Thyroid gland (tissue), 4 donors: ENCODE measurements around the gene TSHZ2. TPM values are rescaled to one million over a fixed set of nuclear protein-coding genes. Genes with fewer than 3 reads are reported as not detected.

Experiments
- DNase-seq, 2 donors: peaks; one replicate each; pipeline ENCODE4 v3.0.0-alpha.2; 2019
- H3K27ac ChIP-seq, 3 donors: fragments of 200-600 bp; sonication (generic); 1 replicate in 2 of 3; 2 replicates in 1 of 3; pipeline ENCODE4 v1.5.1; 2016 to 2019; ENCODE audit warnings: mild to moderate bottlenecking in 1 of 3, moderate library complexity in 1 of 3
- H3K27me3 ChIP-seq: fragments of 200-600 bp; sonication (generic); one replicate; pipeline ENCODE4 v1.5.1; 2019
- H3K36me3 ChIP-seq, 2 donors: fragments of 200-600 bp; sonication (generic); one replicate each; pipeline ENCODE4 v1.5.1; 2016 to 2019
- H3K4me1 ChIP-seq, 2 donors: fragments of 200-600 bp; sonication (generic); one replicate each; pipeline ENCODE4 v1.5.1; 2017 to 2019
- H3K4me3 ChIP-seq, 3 donors: fragments of 200-600 bp; sonication (generic); replicated peaks in 1 of 3; 1 replicate in 2 of 3; 2 replicates in 1 of 3; pipeline ENCODE4 v1.5.1; 2016; ENCODE audit warnings: mild to moderate bottlenecking in 1 of 3
- H3K9me3 ChIP-seq: fragments of 200-600 bp; sonication (generic); one replicate; pipeline ENCODE4 v1.5.1; 2017
- CTCF ChIP-seq, 6 experiments: fragments of 200-600 bp in 3 of 6; fragments of 450-650 bp in 3 of 6; sonication (generic) in 3 of 6; IDR thresholded peaks; one replicate each; pipeline ENCODE4 v1.5.1; 2016 to 2019; ENCODE audit warnings: antibody characterized with exemption in 6 of 6, mild to moderate bottlenecking in 2 of 6, inconsistent platforms in 1 of 6, moderate library complexity in 1 of 6
- POLR2A ChIP-seq, 2 donors: fragments of 450-650 bp; IDR thresholded peaks; one replicate each; pipeline ENCODE4 v1.6.1; 2017; ENCODE audit warnings: antibody characterized with exemption in 2 of 2, mild to moderate bottlenecking in 2 of 2, moderate library complexity in 1 of 2
- WGBS, 2 donors: methylation state at CpG; one replicate each; pipeline ENCODE4 v1.1.5; 2017; 5-methylcytosine and 5-hydroxymethylcytosine counted together
- intact Hi-C: fragments of 100-400 bp; cut with DNase I; formaldehyde crosslinking; loops from one replicate; pipeline ENCODE4 v1.15.1; 2023
- total RNA-seq, 4 donors: library from RNA; depleted of rRNA; stranded (reverse); fragments of >200 nt; gene quantifications; one replicate each; pipeline ENCODE4 v1.2.3, GENCODE V29; 2016

TSHZ2 gene
- total RNA-seq, 4 donors from 2014 or later = 11.0 to 27.9 (median 14.0) TPM

- Histone ChIP-seq H3K27ac (no peak overlapping the region), H3K27me3 (no peaks in the 10 kb centered on the region), H3K4me3 (no peak overlapping the region), H3K9me3 (no peaks in the 10 kb centered on the region), H3K36me3 (no peaks in the 10 kb centered on the region), H3K4me1 (no peaks in the 10 kb centered on the region)
- intact Hi-C loops = no loop called here
- no peak for DNase-seq
- WGBS, 2 donors = 91% methylated on average over 2 of the region's 2 CpGs
- TF ChIP-seq CTCF (IDR thresholded peaks at IDR 0.05) = no peak
- TF ChIP-seq POLR2A (IDR thresholded peaks at IDR 0.05) = no peak
These were observed 39.5 kb downstream of the TSHZ2 start for GRCh38 chr20:53011640-53012039.

GRCh38 chr20:53013183-53013582 is 41.0 kb downstream of the TSHZ2 start:
- H3K4me3 ChIP-seq = no peak overlapping the region
- no peak for DNase-seq
- intact Hi-C loops = no loop called here
- H3K27ac ChIP-seq = no peak overlapping the region
- no peaks in the 10 kb centered on the region for H3K36me3 ChIP-seq
- no peaks in the 10 kb centered on the region for H3K9me3 ChIP-seq
- no peaks in the 10 kb centered on the region for H3K4me1 ChIP-seq
- no peaks in the 10 kb centered on the region for H3K27me3 ChIP-seq
- WGBS, 2 donors = 82 to 84% methylated on average over 2 of the region's 2 CpGs
- TF ChIP-seq POLR2A (IDR thresholded peaks at IDR 0.05) (no peak), CTCF (IDR thresholded peaks at IDR 0.05) (no peak)

- no peak overlapping the region for H3K27ac ChIP-seq
- no peaks in the 10 kb centered on the region for H3K9me3 ChIP-seq
- H3K4me1 ChIP-seq = no peaks in the 10 kb centered on the region
- H3K36me3 ChIP-seq = no peaks in the 10 kb centered on the region
- no peak overlapping the region for H3K4me3 ChIP-seq
- intact Hi-C loops = no loop called here
- WGBS, 2 donors = 43 to 65% methylated on average over 4 of the region's 4 CpGs
- no peak for TF ChIP-seq POLR2A (IDR thresholded peaks at IDR 0.05)
- TF ChIP-seq CTCF (IDR thresholded peaks at IDR 0.05) = no peak
- H3K27me3 ChIP-seq = no peaks in the 10 kb centered on the region
- DNase-seq = no peak
These were observed 41.7 kb downstream of the TSHZ2 start for GRCh38 chr20:53013847-53014246.

- Histone ChIP-seq H3K9me3 (no peaks in the 10 kb centered on the region), H3K36me3 (no peaks in the 10 kb centered on the region), H3K27ac (no peak overlapping the region), H3K4me1 (no peaks in the 10 kb centered on the region), H3K4me3 (no peak overlapping the region), H3K27me3 (no peaks in the 10 kb centered on the region)
- WGBS, 2 donors = 90 to 94% methylated on average over 2 of the region's 2 CpGs
- no peak for DNase-seq
- intact Hi-C loops = no loop called here
- TF ChIP-seq CTCF (IDR thresholded peaks at IDR 0.05) (no peak), POLR2A (IDR thresholded peaks at IDR 0.05) (no peak)
These were observed 43.9 kb downstream of the TSHZ2 start for GRCh38 chr20:53016071-53016470.

- intact Hi-C loops = no loop called here
- H3K4me1 ChIP-seq = no peaks in the 10 kb centered on the region
- no peaks in the 10 kb centered on the region for H3K9me3 ChIP-seq
- 89 to 93% methylated on average over 5 of the region's 5 CpGs for WGBS, 2 donors
- no peaks in the 10 kb centered on the region for H3K27me3 ChIP-seq
- H3K27ac ChIP-seq = no peak overlapping the region
- no peak overlapping the region for H3K4me3 ChIP-seq
- no peak for DNase-seq
- no peak for TF ChIP-seq POLR2A (IDR thresholded peaks at IDR 0.05)
- no peak for TF ChIP-seq CTCF (IDR thresholded peaks at IDR 0.05)
- no peaks in the 10 kb centered on the region for H3K36me3 ChIP-seq
These were observed 44.4 kb downstream of the TSHZ2 start for GRCh38 chr20:53016534-53017042.
